Measurements from ENCODE around the gene VCAN.
"Not testable (repeated sequence)": the region's sequence is repeated elsewhere in the genome, so short reads cannot be mapped to it uniquely, and the experiment has no call there.

VCAN gene

DNA sequence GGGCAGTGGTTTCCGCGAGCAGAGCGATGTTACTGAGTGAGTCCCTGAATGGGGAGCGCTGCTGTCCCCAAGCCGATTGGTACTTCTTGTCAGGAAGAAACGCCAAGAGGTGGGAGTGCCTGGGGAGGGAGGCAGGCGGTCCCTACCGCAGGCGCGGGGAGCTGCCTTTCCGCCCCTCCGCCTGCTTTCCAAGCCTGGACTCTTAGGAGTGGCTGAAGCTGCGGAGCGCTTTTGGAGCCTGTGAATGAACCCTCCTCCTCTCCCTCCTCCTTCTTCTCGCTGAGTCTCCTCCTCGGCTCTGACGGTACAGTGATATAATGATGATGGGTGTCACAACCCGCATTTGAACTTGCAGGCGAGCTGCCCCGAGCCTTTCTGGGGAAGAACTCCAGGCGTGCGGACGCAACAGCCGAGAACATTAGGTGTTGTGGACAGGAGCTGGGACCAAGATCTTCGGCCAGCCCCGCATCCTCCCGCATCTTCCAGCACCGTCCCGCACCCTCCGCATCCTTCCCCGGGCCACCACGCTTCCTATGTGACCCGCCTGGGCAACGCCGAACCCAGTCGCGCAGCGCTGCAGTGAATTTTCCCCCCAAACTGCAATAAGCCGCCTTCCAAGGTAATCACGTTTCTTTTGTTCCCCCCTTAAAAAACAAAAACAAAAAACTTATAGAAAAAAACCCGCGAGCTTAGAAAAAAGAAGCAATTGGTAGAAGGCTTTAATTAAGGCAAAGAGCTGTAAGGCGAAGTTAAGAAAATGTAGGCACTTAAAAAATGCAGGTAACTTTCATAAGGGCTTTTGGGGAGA, at the start of gene VCAN:
Gene VCAN, plus strand, starts transcription at position 340 of the 808 bp plus-strand sequence. CDS start 11,775 bp downstream, outside the sequence.
- no peak for DNase-seq

DNA sequence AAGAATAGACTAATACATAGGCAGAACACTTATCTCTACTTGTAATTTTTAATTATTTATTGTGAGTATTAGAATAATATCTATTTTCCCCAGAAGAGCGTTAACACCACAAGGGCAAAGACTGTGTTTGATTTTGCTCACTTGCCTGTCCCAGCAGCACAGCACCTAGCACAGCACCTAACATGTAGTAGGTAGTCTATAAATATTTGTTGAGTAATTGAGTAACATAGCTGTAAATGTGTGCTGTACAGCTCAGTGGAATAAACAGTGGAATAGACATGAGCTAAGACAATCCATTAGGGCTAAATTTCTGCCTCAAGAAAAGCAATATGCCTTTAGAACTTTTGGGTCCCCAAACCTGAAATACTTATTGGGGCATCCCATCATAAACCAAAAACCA, 49.3 kb upstream of the VCAN start:
- no peak for DNase-seq

DNA sequence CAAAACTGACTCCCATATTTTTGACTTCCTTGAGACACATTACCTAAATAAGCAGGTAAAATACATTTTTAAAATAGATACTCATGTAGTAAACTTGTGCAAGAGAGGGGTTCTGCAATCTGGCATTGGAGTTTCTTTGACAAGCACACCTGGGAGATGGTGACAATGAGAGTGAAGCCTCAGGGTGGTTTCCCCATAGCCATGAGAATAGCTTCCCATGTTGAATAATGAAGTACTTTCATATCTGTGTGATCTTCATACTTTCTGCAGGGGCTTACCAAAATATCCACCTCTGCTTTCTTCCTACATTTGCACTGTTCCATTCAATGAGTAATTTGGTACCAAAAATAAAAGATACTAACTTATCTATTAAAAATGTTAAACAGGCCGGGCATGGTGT, 44.7 kb upstream of the VCAN start:
- DNase-seq, result no peak

DNA sequence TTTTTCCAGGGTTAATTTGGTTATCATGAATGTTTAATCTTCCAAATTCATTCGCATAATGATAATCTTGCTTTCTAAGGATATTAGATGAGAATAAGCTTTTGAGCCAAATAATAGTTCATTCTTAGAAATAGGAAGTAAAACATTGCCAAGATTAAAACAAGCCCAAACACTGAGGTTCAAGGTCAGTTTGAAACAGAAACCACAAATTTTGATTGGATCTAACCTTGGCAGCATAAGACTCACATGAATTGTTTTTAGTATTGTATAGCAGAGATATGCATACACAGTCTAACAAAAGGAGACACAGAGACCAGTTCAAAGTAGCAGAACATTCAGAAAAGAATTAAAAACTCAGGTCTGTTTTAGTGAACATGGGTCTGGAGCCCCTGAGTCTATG, 43.4 kb upstream of the VCAN start:
- DNase-seq, result no peak

DNA sequence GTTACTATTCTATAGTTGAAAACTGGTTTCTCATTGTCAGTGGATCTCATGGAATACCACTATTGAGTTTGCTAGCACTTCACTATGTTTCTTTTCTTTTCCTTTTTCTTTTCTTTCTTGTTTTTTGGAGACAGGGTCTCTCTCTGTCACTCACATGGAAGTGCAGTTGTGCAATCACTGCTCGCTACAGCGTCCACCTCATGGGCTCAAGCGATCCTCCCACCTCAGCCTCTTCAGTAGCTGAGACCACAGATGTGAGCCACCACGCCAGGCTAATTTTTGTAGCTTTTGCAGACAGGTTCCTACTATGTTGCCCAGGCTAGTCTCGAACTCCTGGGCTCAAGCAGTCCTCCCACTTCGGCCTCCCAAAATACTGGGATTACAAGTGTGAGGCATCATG, 42.7 kb upstream of the VCAN start:
- DNase-seq, result no peak

DNA sequence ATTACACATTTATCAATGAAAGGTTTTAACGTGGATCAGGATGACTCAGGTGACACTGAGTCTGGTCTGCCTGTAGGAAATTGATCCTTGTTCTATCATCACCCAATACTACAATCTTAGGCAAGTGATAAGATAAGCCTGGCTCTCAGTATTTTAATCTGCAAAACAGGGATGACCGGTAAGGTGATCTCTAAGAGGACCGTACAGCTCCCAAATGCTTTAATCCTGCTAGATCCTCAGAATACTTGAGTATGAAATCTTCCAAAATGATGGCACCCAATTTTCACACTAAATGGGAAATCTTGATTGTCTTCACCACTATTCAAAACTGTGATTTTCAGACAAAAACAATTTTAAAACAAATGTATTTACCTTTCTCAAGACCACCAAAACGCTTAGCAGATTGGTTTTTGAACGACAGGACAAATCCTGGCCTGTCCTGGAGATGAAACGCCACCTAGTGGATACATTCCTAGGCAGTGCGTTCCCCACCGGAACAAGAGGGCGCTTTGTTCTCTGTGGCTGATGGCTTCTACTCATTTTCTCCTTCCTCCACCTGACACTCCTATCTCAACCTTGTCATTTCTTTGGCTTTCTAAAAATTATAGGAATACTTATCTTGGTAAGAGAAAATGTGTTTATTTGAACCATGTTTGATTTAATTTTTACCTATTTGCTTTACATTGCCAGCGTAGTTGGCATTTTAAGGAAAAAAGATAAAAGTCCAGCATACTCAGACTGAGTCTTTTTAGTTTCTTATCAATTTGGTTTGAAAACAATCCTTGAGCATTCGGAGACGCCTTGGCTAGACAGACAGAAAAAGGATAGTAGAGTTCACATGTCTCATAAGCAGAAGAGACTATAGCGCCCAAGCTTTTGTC, 41.2 kb upstream of the VCAN start:
- DNase-seq, result peak; percentile 44

DNA sequence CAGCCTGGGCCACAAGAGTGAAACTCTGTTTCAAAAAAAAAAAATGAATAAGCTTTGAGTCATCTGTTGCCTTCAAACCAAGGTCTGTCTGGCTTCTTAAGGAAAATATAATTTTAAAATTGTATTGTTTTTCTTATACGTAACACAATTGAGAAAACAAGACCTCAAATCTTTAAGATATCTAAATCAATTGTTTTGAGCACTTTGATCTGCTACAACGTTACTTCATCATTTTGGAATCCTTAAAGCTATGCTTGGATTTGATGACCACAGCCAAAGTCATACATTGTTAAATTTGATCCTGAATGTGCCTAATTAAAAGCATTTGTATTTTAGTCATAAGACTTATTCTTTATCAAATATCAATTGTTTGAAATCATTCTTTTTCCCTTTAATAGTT, 37.7 kb upstream of the VCAN start:
- no peak for DNase-seq

DNA sequence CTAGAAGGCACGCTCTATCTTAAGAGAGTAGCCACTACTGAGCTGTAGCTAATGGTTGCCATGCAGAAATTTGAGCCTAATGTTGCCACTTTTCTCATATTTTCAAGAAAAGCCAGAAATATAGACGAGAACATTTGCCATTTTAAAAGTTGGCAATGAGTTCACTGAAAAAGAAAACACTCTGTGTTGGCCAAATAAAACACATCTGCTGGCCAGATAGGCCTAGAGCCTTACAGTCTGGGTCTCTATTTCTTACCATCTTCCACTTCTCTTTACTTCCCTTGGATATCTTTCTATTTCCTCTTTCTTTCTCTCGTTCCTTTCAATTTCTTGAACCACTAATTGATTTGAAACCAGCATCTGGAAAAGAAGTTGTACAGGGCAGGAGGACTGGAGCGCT, 36.6 kb upstream of the VCAN start:
- no peak for DNase-seq

DNA sequence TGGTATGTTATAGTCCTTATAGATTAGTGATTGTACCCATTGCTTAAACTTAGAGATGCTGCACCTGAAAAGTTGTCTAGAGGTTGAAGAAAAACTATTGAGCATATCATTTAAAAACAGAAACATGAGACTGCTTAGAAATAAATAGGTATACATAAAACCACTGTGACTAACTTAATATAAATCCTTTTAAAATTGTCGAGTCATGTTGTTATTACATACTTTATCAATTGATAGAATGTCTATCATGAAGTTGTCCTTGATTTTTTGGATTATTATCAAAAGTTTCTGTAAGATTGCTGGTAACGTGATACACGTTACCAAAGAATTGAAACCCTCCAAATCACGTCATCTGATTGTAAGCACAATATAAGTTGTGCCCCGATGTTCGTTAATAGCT, 35.3 kb upstream of the VCAN start:
- DNase-seq, result no peak

DNA sequence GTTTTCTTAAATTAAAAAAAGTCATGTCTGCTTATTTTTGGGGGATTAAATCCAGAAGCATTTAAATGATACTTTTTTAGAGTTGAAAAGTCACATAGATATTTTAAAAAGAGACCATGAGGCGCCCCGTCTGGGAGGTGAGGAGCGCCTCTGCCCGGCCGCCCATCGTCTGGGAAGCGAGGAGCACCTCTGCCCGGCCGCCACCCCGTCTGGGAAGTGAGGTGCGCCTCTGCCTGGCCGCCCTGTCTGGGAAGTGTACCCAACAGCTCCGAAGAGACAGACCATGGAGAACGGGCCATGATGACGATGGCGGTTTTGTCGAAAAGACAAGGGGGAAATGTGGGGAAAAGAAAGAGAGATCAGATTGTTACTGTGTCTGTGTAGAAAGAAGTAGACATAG, 33.8 kb upstream of the VCAN start:
- not testable (repeated sequence) for DNase-seq

DNA sequence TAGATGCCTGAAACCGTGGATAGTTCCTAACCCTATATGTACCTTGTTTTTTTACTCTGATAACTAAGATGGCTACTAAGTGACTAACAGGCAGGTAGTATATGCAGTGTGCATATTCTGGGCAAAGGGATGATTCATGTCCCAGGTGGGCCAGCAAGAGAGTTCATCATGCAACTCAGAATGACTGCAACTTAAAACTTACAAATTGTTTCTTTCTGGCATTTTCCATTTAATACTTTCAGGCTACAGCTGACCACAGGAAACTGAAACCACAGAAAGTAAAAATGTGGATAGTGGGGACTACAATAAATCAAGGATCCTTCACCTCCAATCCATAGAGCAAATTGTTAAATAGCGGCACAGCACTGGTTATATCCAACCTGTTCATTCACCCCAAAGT, 30.7 kb upstream of the VCAN start:
- DNase-seq, result no peak

DNA sequence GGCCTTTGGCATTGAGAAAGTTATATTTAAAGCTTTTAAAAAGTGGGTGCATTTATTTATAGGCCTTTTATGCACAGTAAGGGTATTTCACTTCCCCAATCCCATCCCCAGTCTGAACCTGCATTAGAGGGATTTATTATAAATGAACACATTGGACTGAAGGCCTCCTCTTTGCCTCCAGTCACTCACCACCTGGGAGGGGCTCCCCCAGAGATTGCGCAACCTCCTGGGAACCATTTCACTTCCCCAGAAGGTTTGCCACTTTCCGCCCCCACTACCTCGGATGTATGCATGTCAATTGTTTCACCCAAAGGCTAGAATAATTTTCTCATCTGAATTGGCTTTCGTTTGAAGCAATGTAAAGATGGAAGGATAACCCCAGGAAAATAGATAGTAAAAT, 29.8 kb upstream of the VCAN start:
- no peak for DNase-seq

DNA sequence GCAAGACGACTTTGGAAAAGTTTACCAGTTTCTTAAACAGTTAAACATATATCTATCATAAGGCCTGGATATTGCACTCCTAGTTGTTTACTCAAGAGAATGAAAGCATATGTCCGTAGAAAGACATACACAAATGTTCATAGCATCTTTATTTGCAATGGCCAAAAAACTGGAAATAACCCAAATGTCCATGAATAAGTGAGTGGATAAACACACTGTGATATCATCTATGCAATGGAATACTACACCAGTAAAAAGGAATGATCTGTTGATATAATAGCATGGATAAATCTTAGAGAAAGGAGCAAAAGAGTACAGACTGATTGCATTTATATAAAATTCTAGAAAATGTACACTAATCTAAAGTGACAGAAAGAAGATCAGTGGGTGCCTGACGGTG, 28.0 kb upstream of the VCAN start:
- no peak for DNase-seq

DNA sequence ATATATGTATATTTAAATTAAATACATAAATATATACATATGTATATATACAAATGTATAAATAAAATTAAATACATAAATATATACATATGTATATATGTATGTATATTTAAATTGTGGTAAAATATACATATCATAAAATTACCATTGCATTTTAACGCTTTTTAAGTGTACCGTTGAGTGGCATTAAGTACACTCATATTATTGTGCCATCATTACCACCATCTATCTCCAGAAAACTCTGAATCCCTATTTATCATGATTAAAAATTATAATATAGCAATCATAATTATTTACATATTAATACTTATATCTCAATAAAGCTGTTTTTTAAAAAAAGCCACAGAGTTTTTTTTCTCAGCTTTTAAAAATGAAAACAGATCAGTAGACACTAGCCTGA, 27.1 kb upstream of the VCAN start:
- no peak for DNase-seq

DNA sequence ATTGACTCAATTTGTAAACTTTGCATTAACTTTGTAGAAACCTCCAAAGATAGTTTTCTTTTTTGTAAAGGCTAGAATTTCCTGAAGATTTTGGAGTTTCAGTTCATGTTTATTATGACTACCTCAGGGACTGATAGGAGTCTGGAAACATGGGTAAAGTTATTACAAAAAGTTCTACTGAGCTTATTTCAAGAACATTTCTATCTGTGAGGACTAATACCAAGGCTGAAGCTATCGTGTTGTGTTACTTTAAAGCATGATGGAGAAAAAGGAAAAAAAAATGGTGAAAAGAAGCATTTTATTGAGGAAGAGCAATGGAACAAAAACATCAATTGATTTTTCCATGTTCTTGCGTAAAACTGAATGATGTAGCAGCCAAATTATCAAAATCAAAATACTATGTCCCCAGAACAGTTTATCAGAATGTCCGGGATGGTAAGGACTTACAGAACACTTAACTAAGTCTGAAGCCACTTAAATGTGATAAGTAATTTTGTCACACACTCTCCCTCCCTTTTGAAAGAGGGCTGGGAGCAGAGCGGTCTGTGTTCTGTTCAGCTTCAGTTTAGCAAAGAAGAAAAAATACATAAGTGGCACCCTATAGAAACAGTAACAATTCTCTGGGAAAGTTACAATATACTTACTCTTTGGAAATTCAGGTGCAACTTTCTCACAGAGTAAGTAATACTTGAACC, 25.1 kb upstream of the VCAN start:
- DNase-seq, result no peak

DNA sequence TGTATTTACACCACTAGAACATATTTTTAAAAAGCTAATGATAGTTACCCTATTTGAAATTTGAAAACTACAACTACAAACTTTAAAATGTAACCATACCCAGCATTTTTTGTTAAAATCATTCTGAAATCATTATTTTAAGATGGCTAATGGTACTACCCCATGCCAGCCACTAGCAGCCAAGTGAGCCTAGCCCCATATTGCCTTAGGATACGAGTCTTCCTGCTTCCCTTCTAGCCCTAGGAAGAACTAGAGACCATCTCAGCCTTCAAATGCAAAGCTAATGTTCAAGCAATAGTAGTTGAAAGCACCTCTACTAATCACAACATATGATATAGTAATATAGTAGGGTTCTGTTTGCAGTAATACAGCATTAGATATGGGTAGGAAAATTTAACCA, 24.0 kb upstream of the VCAN start:
- no peak for DNase-seq

DNA sequence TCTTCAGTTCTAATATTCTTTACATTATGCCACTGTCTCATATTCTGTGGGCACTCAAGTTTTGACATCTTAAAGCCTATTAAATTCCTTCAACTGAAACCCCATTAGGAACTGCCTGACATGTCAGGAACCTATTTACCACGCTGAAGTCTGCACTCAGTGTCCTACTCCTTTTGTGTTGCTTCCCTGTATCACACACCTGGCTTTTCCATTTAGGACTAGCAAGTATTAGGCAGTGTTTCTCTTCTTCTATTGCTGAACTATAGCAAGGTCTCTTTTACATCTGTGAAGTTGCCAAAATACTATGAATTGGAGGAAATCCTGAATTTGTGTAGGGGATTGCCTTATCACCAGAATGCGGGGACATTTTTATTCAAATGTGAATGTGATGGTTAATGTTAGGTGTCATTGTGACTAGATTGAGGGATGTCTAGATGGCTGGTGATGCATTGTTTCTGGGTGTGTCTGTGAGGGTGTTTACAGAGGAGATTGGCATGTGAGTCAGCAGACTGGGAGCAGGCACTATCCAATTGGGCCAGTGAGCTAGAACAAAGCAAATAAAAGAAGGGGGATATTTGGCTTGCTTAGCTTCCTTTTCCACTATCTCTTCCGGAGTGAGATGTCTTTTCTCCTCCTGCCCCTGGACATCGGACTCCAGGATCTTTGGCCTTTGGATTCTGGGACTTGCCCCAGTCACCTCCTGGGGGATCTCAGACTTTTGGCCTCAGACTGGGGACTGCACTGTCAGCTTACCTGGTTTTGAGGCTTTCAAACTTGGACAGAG, 21.2 kb upstream of the VCAN start:
- DNase-seq, result no peak

DNA sequence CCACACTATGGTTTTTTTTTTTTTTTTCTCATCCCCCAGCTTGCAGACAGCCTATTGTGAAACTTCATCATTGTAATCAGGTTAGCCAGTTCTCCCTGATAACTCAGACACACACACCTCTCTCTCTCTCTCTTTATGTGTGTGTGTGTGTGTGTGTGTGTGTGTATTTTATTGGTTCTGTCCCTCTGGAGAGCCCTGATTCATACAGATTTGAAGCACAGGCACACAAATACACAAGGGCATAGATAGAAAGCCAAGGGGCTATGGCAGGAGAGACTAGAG, 20.6 kb upstream of the VCAN start:
- DNase-seq, result no peak

DNA sequence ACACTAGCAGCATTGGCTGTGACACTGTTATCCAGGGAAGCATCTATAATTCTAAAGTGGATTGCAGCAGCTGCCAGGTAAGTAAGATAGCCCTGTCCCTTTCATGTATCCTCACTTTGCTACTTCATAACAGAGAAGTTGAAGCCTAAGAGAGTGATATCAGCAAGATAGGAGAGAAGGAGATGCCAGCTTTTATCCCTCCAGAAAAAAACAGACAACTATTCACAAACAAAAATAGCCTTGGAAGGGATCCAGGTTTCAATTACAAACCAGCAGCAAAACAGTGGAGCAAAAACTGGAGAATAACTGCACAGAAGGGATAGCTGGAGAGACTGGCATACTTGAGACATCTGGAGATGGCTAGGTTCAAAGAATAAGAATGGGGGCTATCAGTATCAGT, 19.6 kb upstream of the VCAN start:
- no peak for DNase-seq

DNA sequence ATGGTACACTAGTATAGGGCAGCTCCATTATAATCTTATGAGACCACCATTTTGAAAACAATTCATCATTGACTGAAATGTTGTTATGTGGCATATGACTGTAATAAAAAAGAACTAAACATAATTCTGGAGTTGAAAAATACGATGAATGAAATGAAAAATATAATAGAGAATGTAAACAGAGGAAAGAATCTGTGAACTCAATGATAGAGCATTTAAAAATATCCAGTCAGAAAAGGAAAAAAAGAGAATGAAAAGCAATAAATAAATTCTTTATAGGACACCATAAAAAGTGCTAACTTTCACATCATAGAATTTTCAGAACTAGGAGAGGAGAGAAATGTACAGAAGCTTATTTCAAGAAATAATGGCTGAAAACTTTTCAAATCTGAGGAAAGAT, 17.6 kb upstream of the VCAN start:
- no peak for DNase-seq

DNA sequence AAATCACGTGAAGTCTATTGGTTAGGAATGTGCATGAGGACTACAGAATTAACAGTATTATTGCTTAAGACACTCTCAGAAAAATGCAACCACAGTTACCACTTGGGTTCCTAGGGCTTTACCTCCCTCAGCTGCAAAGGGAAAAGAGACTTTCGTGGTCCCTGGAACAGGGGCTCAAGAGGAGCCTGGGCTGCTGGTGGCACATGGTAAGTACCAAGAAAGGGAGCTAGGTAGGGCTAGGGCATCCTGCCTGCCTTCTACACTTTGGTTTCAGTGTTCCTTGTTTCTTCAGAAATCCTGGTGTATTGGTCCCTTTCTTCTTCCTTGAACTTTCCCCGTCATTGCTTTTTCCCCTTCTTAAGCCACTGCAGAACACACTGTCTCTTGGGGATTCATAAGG, 7.3 kb upstream of the VCAN start:
- DNase-seq, result no peak

DNA sequence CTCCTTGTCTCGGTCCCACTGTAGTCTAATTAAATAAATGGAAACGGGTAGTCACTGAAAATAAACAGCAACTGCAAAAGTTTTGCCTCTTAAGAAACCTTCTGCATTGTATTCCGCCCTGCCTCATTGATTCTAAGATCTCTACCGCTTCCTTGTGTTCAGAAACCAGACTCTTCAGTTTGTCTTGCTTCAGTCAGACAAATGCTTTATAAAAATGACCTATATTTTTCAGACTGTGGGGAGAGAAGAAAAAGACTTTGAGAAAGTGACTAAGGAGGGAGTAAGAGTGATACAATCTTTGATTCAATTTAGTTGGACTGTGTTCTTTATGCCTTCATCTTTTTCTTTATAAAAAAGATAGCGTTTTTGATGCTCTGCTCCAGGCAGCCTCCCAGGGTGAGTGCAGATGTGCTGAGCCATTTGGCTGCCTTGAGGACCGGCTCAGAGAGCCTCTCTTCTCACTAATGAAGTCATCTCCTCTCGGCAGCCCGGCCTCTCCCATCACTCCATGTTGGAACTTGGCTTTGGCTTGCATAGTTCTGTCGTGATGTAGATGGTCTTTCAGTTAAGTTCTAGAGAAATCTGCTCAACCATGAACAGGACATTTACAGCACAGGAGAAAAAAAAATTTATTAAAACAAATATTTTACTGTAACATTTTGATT, 4.0 kb upstream of the VCAN start:
- no peak for DNase-seq

DNA sequence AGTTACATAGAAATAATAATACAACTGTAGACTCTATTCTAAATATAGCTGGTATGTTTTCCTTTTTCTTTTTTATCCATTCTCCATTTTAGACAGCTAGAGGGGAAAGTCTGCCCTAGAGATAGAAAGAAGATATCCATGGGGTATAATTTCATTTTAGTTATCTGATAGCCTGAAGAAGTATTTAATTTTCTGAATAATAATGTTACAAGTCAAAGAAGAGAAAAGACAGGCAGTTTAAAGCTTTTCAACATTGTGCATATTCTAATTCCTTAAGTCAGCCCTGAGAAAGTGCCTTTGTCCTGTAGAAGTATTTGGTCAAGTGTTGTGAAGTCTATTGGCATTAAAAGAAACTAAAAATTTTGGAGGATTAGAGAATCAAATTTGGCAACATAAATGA, 2.5 kb upstream of the VCAN start:
- no peak for DNase-seq

Data from activated gamma-delta T cell treated with Interleukin-2 at 50 U/mL for 16 hours (primary cell).